ENCODE data around the gene IMP3. TPM values are rescaled to one million over a fixed set of nuclear protein-coding genes. Genes with fewer than 3 reads are reported as not detected.

IMP3 gene
- total RNA-seq, 1 donor from 2014 or later = 68.4 TPM

- Mint-ChIP-seq H3K27ac (peak overlapping the region; percentile 86), H3K4me3 (peak overlapping the region; percentile 95), H3K27me3 (no peaks in the 10 kb centered on the region), H3K9me3 (no peaks in the 10 kb centered on the region), H3K4me1 (ENCODE audit: unreplicated experiment) (peaks cover 53% of the 10 kb centered on the region), H3K36me3 (peaks cover 21% of the 10 kb centered on the region)
- no peak for TF ChIP-seq CTCF (conservative IDR thresholded peaks at IDR 0.05)
- DNase-seq (ENCODE audit: extremely low spot score, unreplicated experiment) = no peak
Observed at GRCh38 chr15:75648156-75649000, 8.4 kb upstream of the IMP3 start.

DNA sequence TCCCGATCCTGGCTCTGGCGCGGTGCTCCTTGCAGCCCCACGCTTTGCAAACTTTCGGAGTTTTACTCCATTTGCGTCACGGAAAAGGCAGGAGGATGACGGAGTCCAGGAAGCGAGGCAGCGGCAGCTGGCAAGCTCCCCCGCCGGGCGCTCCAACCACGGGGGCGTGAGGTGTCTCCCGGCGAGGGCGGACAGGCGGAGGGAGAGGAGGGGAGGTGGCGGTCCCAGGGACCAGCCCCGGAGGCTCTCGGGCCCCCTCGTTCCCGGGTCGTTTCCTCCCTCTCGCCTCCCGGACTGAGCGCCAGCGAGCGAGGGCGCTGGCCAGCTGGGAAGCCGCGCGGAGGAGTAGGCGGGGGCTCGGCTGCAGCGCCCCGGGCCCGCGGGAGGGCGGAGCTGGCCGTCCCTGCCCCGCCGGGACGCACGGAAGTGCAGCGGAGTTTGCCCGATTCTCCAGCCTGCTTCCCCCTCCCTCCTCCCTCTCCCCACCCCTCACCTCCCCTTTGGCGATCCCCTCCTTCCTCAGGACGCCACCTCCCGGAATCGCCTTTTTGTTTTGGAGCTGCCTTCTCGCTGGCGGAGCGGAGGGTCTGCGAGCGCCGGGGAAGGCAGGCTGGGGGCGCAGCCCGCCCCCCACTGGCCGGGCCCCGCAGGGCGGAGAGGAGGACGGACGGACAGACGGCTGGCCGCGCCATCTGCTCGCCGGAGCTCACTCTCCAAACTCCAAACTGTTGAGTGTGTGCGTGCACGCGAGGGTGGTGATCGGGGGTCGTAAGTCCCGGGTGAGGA, 7.5 kb upstream of the IMP3 start, which contains the start of gene SNX33:
SNX33 (plus strand) TSS at position 543 of the 786 bp plus-strand sequence. CDS start 1,191 bp downstream, outside the sequence.
- Mint-ChIP-seq H3K36me3 (peaks cover 21% of the 10 kb centered on the region), H3K27me3 (no peaks in the 10 kb centered on the region), H3K4me1 (ENCODE audit: unreplicated experiment) (peaks cover 45% of the 10 kb centered on the region), H3K9me3 (no peaks in the 10 kb centered on the region), H3K4me3 (peak within 1 kb of the TSS; percentile 95), H3K27ac (peak within 1 kb of the TSS; percentile 86)
- peak; percentile 70 for TF ChIP-seq CTCF (conservative IDR thresholded peaks at IDR 0.05)
- peak; percentile 81 for DNase-seq (ENCODE audit: extremely low spot score, unreplicated experiment)

DNA sequence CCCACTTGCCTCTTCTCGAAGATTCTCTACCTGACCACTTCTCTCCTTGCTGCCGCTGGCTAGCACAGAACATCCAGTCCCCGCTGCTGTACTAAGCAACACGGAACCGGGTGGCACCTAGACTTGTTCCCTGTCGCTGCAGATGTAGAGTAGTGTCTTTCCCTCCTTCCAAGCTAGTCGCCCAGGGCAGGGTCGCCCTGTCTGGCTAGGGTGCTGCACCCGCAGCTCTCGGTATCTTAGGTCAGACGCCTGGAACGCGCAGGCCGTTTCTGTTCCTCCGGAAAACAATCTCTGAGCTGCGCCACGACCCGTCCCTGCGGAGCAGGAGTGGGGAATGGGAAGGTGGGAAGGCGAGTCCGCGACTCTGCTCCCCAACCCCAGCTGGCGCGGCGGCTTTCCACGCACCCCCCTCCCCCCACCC, 6.9 kb upstream of the IMP3 start:
- H3K27ac Mint-ChIP-seq = peak overlapping the region; percentile 73
- no peak for TF ChIP-seq CTCF (conservative IDR thresholded peaks at IDR 0.05)
- no peaks in the 10 kb centered on the region for H3K27me3 Mint-ChIP-seq
- no peak for DNase-seq (ENCODE audit: extremely low spot score, unreplicated experiment)
- peaks cover 39% of the 10 kb centered on the region for H3K4me1 Mint-ChIP-seq (ENCODE audit: unreplicated experiment)
- peak overlapping the region; percentile 89 for H3K4me3 Mint-ChIP-seq
- H3K36me3 Mint-ChIP-seq = peaks cover 21% of the 10 kb centered on the region
- no peaks in the 10 kb centered on the region for H3K9me3 Mint-ChIP-seq

- Mint-ChIP-seq H3K36me3 (peaks cover 21% of the 10 kb centered on the region), H3K27ac (peak overlapping the region; percentile 73), H3K27me3 (no peaks in the 10 kb centered on the region), H3K4me1 (ENCODE audit: unreplicated experiment) (peaks cover 33% of the 10 kb centered on the region), H3K9me3 (no peaks in the 10 kb centered on the region), H3K4me3 (peak overlapping the region; percentile 89)
- no peak for TF ChIP-seq CTCF (conservative IDR thresholded peaks at IDR 0.05)
- DNase-seq (ENCODE audit: extremely low spot score, unreplicated experiment) = no peak
Observed at GRCh38 chr15:75646112-75646943, 6.3 kb upstream of the IMP3 start.

DNA sequence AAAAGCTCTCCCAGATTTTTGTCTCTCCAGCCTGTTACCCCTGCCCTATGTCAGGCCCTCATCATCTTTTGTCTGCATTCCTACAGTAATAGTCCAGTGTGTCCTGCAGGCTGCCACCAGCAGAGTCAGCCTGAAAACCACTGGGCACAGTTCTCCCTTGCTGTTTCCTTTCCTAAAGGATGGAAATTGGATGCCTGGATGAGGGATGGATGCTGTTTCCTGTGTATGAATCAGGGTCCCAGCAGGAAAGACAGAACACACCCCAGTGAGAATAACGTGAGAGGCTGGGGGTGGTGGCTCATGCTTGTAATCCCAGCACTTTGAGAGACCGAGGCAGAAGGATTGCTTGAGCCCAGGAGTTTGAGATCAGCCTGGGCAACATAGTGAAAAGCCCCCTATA, 4.4 kb upstream of the IMP3 start:
- H3K27me3 Mint-ChIP-seq = no peaks in the 10 kb centered on the region
- no peak for DNase-seq (ENCODE audit: extremely low spot score, unreplicated experiment)
- H3K4me1 Mint-ChIP-seq (ENCODE audit: unreplicated experiment) = peaks cover 19% of the 10 kb centered on the region
- TF ChIP-seq CTCF (conservative IDR thresholded peaks at IDR 0.05) = no peak
- H3K9me3 Mint-ChIP-seq = no peaks in the 10 kb centered on the region
- no peak overlapping the region for H3K4me3 Mint-ChIP-seq
- H3K36me3 Mint-ChIP-seq = peaks cover 4% of the 10 kb centered on the region
- no peak overlapping the region for H3K27ac Mint-ChIP-seq

Measured in type B pancreatic cell (in vitro differentiated cells).